ENCODE results near the gene OSBPL10. TPM values are rescaled to one million over a fixed set of nuclear protein-coding genes. Genes with fewer than 3 reads are reported as not detected.

Gene OSBPL10
- total RNA-seq, 1 experiment from 2014 or later: 48.0 TPM

- TF ChIP-seq, protein P1, sequence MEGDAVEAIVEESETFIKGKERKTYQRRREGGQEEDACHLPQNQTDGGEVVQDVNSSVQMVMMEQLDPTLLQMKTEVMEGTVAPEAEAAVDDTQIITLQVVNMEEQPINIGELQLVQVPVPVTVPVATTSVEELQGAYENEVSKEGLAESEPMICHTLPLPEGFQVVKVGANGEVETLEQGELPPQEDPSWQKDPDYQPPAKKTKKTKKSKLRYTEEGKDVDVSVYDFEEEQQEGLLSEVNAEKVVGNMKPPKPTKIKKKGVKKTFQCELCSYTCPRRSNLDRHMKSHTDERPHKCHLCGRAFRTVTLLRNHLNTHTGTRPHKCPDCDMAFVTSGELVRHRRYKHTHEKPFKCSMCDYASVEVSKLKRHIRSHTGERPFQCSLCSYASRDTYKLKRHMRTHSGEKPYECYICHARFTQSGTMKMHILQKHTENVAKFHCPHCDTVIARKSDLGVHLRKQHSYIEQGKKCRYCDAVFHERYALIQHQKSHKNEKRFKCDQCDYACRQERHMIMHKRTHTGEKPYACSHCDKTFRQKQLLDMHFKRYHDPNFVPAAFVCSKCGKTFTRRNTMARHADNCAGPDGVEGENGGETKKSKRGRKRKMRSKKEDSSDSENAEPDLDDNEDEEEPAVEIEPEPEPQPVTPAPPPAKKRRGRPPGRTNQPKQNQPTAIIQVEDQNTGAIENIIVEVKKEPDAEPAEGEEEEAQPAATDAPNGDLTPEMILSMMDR (conservative IDR thresholded peaks at IDR 0.05; ENCODE audit: low read depth, low read length): no peak
- TF ChIP-seq EZH2phosphoT487 (IDR thresholded peaks at IDR 0.05; ENCODE audit: borderline replicate concordance, low read length): no peak
- TF ChIP-seq EZH2 (IDR thresholded peaks at IDR 0.05; ENCODE audit: low read length, unreplicated experiment): no peak
- Histone ChIP-seq H3K9ac (ENCODE audit: low read length) (peak overlapping the region; percentile 18), H4K20me1 (ENCODE audit: low read length) (peaks cover 43% of the 10 kb centered on the region), H2AFZ (ENCODE audit: low read length) (no peak overlapping the region), H3K27ac (ENCODE audit: low read length) (peak overlapping the region; percentile 73), H3K36me3 (ENCODE audit: low read depth, low read length) (peaks cover 9% of the 10 kb centered on the region; the same call in 1 of the 2 replicates), H3K79me2 (ENCODE audit: low read length) (peaks cover 83% of the 10 kb centered on the region), H3K4me2 (ENCODE audit: low read length) (peak overlapping the region; percentile 90), H3K4me1 (ENCODE audit: insufficient read depth, low read length) (peaks cover 48% of the 10 kb centered on the region), H3K9me2 (replicated peaks; ENCODE audit: low read length) (no peaks in the 10 kb centered on the region), H3F3A (ENCODE audit: low read length, unreplicated experiment) (no peaks in the 10 kb centered on the region), H3K4me3 (ENCODE audit: low read length) (peak overlapping the region; percentile 63), H3K9me3 (ENCODE audit: low read length) (no peaks in the 10 kb centered on the region), H3K27me3 (ENCODE audit: low read length) (no peaks in the 10 kb centered on the region)
- ChIA-PET POLR2A (ENCODE audit: unreplicated experiment) (interaction anchor here (0.7 kb wide), 1 partner anchor 12 kb away, joined by 5 read pairs; no protein-coding TSS in a partner anchor), CTCF (no interaction called here)
- DNase-seq (no peak), ATAC-seq (no peak)
- intact Hi-C loops (cut with micrococcal nuclease): loop anchor here (2.0 kb wide), 2 partner anchors 16 to 102 kb away; no protein-coding TSS in a partner anchor
- no TSS peak for BruUV-seq (replicated peaks)
Observed at GRCh38 chr3:31979001-31979697, 1.9 kb downstream of the OSBPL10 start.

GRCh38 chr3:31978553-31978952, 2.5 kb downstream of the OSBPL10 start:
- no peak overlapping the region for H2AFZ ChIP-seq (ENCODE audit: low read length)
- no peaks in the 10 kb centered on the region for H3K9me3 ChIP-seq (ENCODE audit: low read length)
- peak overlapping the region; percentile 73 for H3K27ac ChIP-seq (ENCODE audit: low read length)
- no peaks in the 10 kb centered on the region for H3K27me3 ChIP-seq (ENCODE audit: low read length)
- peak overlapping the region; percentile 90 for H3K4me2 ChIP-seq (ENCODE audit: low read length)
- no peaks in the 10 kb centered on the region for H3F3A ChIP-seq (ENCODE audit: low read length, unreplicated experiment)
- H3K4me1 ChIP-seq (ENCODE audit: insufficient read depth, low read length): peaks cover 42% of the 10 kb centered on the region
- H3K79me2 ChIP-seq (ENCODE audit: low read length): peaks cover 86% of the 10 kb centered on the region
- peak overlapping the region; percentile 63 for H3K4me3 ChIP-seq (ENCODE audit: low read length)
- ChIA-PET POLR2A (ENCODE audit: unreplicated experiment) (interaction anchor here (0.7 kb wide), 1 partner anchor 12 kb away, joined by 5 read pairs; no protein-coding TSS in a partner anchor), CTCF (interaction anchor here (0.5 to 0.7 kb wide), 2 partner anchors 10 to 61 kb away, joined by 3 to 4 read pairs; no protein-coding TSS in a partner anchor)
- peak; percentile 97 for DNase-seq
- peak; percentile 52 for ATAC-seq
- peaks cover 9% of the 10 kb centered on the region; the same call in 1 of the 2 replicates for H3K36me3 ChIP-seq (ENCODE audit: low read depth, low read length)
- intact Hi-C loops (cut with micrococcal nuclease): loop anchor here (1.0 to 2.0 kb wide), 3 partner anchors 9 to 102 kb away; no protein-coding TSS in a partner anchor
- H3K9ac ChIP-seq (ENCODE audit: low read length): peak overlapping the region; percentile 18; the same call in 1 of the 2 replicates
- TF ChIP-seq EZH2phosphoT487 (IDR thresholded peaks at IDR 0.05; ENCODE audit: borderline replicate concordance, low read length): 0 out of 2 replicates have a peak, but pooled peaks have one; percentile 43
- no peak for TF ChIP-seq EZH2 (IDR thresholded peaks at IDR 0.05; ENCODE audit: low read length, unreplicated experiment)
- no TSS peak for BruUV-seq (replicated peaks)
- H3K9me2 ChIP-seq (replicated peaks; ENCODE audit: low read length): no peaks in the 10 kb centered on the region
- H4K20me1 ChIP-seq (ENCODE audit: low read length): peaks cover 49% of the 10 kb centered on the region

DNA sequence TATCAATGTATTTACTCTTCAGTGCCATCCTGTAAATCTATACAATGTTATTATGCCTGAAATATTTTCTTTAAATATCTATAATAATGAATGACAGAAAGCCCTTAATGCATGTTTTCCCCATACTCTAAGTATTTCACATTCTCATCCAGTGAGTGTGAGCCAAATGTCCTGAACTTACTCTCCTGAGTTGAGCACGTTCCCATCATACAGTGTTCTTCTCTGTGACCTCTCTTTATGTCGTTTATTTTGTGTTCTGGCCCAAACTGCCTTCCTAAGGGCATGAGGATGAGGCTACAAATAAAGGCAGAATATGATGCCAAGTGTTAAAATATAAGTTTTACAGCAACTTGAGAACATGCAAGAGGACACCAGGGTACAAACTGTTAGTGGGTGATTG, 3.3 kb downstream of the OSBPL10 start:
- peaks cover 86% of the 10 kb centered on the region for H3K79me2 ChIP-seq (ENCODE audit: low read length)
- CTCF ChIA-PET: no interaction called here

More for the DNA sequence above, 3.3 kb downstream of the OSBPL10 start:
- Histone ChIP-seq H4K20me1 (ENCODE audit: low read length) (peaks cover 57% of the 10 kb centered on the region), H2AFZ (ENCODE audit: low read length) (no peak overlapping the region), H3K27ac (ENCODE audit: low read length) (peak overlapping the region; percentile 73; the same call in 1 of the 2 replicates), H3K36me3 (ENCODE audit: low read depth, low read length) (peaks cover 9% of the 10 kb centered on the region; the same call in 1 of the 2 replicates), H3K4me1 (ENCODE audit: insufficient read depth, low read length) (peaks cover 34% of the 10 kb centered on the region), H3K9me3 (ENCODE audit: low read length) (no peaks in the 10 kb centered on the region), H3F3A (ENCODE audit: low read length, unreplicated experiment) (no peaks in the 10 kb centered on the region), H3K27me3 (ENCODE audit: low read length) (no peaks in the 10 kb centered on the region), H3K4me3 (ENCODE audit: low read length) (peak overlapping the region; percentile 36; the same call in 1 of the 2 replicates), H3K9me2 (replicated peaks; ENCODE audit: low read length) (no peaks in the 10 kb centered on the region), H3K4me2 (ENCODE audit: low read length) (peak overlapping the region; percentile 90), H3K9ac (ENCODE audit: low read length) (no peak overlapping the region)
- intact Hi-C loops (cut with micrococcal nuclease): loop anchor here (1.0 to 2.0 kb wide), 3 partner anchors 8 to 101 kb away; no protein-coding TSS in a partner anchor
- no peak for ATAC-seq
- no peak for DNase-seq
- BruUV-seq (replicated peaks): no TSS peak
- TF ChIP-seq EZH2 (IDR thresholded peaks at IDR 0.05; ENCODE audit: low read length, unreplicated experiment): no peak
- TF ChIP-seq, protein P1 (conservative IDR thresholded peaks at IDR 0.05; ENCODE audit: low read depth, low read length): no peak
- POLR2A ChIA-PET (ENCODE audit: unreplicated experiment): no interaction called here

Measured in PC-3 (cell line).